Ureter (tissue), 1 donor: Measurements from ENCODE around the gene DECR2. TPM values are rescaled to one million over a fixed set of nuclear protein-coding genes. Genes with fewer than 3 reads are reported as not detected.
A peak's percentile ranks its signal among the peaks of the same experiment; 100 is the strongest.
"Not testable (repeated sequence)": the region's sequence is repeated elsewhere in the genome, so short reads cannot be mapped to it uniquely, and the experiment has no call there.

Experiments
- DNase-seq: peaks from one replicate; pipeline ENCODE4 v3.0.0-alpha.2; 2020; ENCODE audit warnings: low spot score
- total RNA-seq: library from RNA; stranded (reverse); gene quantifications from one replicate; pipeline ENCODE4 v1.2.4, GENCODE V29; 2023
- donor health status: DM: yes; HTN: yes; CAD: no.

DECR2 gene
- total RNA-seq, 1 donor from 2014 or later, result 17.5 TPM

DNA sequence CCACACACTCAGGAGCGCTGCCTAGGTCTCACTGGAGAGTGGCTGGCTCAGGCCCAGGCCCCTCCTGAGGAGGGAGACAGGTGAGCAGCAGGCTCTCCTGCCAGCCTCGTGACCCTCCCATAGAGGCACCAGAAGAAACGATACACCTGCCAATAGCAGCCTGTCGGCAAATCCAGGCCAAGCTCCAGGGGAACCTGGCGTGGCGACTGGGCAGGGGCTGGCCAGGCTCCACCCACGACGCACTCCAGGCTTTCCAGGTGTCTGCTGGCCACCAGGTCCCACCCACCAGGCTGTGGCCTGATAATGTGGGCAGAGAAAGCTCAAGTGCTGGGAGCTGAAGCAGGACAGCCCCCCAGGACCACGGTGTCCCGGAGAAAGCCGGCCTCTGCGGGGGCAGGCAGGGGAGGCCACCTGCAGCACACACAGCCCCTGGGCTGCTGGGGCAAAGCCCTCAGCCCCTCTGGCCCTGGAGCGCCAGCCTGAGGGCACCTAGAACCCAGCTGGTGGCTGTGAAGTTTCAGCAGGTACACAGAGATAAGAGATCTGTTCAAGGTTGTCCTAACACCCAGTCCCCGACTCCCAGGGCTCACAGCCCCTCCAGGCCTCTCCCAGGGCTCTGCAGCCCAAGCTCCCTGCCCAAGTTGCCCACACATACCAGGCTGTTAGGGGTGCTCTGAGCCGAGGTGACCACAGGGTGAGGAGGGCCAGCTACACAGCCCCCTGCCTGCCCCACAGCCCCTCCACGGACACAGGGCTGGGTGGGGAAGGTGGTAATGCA is 22.3 kb upstream of the DECR2 start:
- DNase-seq, result no peak

DNA sequence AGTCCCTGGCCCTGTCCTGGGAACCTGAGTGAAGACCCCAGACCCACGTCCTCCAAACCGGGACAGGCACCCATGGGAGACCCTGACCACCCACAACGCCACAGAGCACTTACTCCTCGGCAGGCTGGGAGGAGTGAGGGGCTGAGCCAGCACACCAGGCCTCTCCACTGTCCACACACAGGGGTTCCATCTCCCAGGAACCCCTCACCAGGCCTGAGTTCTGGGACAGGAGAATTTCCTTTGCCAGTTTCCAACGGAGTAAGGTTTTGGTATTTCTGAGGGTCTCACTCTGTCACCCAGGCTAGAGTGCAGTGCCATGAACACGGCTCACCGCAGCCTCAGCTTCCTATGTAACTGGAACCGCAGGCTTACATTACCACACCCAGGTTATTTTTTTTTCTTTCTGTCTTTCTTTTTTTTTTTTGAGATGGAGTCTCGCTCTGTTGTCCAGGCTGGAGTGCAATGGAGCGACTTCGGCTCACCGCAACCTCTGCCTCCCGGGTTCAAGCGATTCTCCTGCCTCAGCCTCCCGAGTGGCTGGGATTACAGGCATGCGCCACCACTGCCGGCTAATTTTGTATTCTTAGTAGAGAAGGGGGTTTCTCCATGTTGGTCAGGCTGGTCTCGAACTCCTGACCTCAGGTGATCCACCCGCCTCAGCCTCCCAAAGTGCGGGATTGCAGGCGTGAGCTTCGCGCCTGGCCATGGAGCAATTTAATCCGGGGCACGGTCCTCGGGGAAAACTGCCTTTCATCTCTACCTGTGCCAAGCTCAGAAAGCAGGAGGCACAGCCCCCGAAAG is 21.5 kb upstream of the DECR2 start:
- no peak for DNase-seq

DNA sequence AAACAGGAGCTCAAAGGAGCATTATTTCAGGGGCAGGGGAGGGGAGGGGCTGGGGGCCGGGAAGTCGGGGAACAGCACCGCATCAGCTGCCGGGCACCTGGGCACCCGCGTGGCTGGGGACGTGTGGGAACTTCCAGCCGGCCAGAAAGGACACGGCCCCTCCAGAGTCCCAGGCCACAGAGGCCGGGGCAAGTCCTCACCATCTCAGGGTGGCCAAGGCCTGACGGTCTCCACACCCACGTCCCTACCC is 21.0 kb upstream of the DECR2 start:
- no peak for DNase-seq

DNA sequence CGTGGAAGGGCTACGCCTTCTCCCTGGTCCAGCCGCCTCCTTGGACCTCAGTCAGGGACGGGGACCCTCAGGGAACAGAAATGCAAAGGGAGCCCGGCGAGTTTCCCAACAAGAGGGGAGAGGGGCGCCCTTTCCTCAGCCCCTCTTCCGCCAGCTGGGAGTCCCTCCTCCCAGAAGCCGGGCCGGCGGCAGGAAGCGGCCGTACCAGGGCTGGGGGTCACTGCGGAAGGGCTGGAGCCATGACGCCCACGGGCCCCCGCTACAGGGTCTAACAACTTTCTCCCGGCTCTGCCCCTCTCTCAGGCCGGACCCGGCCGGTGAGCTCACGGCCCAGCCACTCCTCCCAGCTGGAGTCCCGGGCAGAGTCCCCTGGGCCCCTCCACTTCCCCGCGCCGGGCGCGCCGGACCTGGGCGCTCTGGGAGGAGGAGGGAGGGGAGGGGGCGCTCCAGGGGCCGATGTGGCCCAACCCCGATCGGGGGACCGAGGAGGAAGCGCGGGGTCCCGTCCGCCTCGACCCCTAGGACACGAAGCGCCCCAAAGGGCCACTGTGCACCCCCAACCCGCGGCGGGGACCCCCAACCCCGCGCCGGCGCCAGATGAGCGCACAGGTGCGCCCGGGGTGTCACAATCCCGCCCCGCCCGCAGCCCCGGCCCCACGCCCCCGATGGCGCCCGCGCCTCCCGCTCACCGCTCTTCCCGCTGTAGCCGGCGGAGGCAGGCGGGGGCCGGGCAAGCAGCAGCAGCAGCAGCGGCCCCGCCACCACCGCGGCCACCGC is 20.5 kb upstream of the DECR2 start:
- DNase-seq, result no peak

DNA sequence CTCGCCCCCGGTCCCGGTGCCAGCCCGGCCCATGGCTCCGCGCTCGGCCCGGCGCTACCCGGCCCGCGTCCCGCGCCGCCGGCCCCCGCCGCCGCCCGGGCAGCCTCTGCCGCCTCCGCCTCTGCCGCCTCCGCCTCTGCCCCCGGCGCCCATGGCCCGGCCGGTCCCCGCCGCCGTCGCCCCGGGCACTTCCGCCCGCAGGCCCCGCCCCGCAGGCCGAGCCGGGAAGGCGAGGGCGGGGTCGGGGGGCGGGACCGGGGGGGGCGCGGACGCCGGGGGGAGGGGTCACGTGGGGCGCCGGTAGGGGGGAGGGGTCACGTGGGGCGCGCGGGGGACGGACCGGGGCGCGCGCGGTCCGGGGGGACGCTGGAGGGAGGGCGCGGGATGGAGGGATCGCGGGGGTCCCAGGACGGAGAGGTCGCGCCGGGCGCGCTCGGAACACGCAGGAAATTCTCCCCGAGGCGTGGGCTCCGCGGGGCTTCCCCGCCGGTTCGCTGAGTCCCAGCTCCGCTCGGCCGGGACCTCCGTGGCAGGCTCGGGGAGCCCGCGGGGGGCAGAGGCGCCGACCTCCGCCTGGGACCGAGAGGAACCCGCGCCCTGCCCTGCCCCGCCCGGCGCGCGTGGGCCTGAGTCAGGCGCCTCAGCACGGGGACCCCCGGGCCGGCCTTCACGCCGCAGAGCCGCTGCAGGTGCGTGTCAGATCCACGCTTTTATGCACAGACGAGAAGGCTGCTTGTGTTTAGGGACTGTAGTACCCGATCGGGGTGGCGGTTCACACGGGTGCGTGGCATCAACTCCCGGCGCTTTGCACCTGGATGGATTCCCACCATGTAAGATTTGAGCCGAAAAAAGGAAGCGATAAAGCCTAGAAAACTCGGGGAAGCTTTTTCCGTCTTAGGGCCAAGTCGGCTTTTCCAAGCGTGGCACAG is 19.6 kb upstream of the DECR2 start, which contains the start of gene PGAP6:
PGAP6 (minus strand) TSS at position 190 of the 929 bp plus-strand sequence; CDS start at position 33, 157 bp downstream.
- DNase-seq, result no peak

DNA sequence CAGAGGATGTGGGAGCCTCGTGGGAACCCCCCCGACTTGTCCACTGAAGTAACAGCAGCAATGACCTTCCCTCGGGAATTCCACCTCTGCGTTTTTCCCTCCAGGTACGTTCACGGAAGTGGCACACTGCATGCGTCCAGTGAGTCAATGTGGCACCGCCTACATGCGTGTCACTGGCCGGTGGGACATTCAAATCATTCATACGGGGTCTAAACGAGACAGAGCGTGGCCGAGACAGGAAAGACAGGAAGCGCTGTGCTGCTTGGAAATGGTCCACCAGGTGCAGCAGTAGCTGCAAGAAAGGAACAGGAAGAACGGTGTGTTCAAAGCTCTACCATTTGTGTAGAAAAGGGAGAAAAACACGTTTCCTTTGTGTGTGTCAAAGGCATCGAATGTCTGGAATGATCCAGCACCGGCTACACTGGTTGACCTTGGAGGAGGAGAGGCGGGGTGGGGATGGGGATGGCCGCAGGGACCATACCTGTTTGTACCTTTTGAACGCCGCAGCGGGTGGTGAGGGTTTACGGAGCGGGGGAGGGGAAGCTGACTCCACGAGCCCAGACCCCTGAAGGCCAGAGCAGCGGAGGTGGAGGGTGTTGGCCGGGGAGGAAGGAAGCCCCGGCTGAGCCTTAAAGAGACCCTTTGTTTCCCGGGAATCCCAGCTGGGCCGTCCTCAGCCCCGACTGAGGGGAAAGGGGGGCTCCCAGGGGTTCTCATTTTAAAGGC is 18.2 kb upstream of the DECR2 start:
- DNase-seq, result peak; percentile 83

DNA sequence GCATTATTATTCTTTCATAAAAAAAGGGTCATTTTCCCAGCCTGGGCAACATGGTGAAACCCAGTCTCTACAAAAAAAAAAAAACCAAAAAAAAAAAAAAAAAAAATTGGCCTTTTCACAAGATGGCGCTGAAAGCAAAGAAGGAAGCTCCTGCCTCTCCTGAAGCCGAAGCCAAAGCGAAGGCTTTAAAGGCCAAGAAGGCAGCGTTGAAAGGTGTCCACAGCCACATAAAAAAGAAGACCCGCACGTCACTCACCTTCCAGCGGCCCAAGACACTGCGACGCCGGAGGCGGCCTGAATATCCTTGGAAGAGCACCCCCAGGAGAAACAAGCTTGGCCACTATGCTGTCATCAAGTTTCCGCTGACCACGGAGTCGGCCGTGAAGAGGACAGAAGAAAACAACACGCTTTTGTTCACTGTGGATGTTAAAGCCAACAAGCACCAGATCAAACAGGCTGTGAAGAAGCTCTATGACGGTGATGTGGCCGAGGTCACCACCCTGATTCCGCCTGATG is 15.0 kb upstream of the DECR2 start:
- DNase-seq, result no peak

DNA sequence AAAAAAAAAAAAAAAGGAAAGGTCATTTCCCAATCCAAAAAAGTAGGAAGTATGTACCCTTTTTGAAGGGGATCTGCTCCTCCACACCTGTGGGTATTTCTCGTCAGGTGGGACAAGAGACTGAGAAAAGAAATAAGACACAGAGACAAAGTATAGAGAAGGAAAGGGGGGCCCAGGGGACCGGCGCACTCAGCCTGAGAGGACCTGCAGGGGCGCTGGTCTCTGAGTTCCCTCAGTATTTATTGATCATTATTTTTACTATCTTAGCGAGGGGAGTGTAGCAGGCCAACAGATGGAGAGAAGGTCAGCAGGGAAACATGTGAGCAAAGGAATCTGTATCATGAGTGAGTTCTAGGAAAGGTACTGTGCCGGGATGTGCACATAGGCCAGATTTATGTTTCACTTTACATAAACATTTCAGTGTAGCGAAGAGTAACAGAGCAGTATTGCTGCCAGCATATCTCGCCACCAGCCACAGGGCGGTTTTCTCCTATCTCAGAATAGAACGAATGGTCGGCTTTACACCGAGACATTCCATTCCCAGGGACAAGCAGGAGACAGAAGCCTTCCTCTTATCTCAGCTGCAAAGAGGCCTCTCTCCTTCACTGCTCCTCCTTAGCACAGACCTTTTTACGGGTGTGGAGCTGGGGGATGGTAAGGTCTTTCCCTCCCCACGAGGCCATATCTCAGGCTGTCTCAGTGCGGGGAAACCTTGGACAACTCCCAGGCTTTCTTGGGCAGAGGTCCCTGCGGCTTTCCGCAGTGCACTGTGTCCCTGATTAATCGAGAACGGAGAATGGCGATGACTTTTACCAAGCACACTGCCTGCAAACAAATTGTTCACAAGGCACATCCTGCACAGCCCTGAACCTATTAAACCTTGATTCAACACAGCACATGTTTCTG is 13.7 kb upstream of the DECR2 start:
- not testable (repeated sequence) for DNase-seq

DNA sequence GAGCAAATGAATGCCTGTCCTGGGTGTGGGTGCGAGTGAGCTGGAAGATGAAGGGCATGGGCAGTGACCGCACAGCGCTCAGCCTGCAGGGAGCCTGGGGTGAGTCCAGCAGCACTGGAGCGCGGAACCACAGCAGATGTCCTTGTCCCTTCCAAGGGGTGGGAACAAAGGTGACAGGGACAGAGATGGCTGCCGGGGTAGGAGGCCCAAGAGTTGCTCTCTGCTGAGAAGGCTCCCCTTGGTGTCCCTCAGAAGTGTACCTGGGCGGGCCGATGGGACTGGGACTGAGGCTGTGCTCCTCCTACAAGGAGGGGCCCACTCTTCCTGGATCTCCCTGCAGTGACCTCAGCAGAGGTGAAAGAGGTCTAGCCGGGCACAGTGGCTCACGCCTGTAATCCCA is 12.3 kb upstream of the DECR2 start:
- DNase-seq, result no peak

DNA sequence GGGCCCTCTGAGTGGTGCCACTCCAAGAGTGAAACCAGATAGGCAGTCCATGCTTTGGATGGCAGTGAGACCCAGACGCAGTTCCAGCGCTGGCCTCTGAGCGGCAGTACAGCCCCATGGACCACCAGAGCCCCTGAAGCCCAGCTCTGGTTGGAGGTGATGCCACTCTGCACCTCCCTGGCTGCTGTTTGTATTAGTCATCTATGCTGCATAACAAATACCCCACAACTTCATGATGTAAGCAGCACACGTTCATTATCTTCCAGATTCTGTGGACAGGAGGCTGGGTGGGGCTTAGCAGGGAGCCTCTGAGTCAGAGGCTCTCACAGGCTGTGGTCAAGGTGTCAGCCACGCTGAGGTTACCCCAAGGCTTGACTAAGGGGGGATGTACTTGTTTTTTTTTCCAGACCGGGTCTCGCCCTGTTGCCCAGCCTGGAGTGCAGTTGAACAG is 9.8 kb upstream of the DECR2 start:
- no peak for DNase-seq

DNA sequence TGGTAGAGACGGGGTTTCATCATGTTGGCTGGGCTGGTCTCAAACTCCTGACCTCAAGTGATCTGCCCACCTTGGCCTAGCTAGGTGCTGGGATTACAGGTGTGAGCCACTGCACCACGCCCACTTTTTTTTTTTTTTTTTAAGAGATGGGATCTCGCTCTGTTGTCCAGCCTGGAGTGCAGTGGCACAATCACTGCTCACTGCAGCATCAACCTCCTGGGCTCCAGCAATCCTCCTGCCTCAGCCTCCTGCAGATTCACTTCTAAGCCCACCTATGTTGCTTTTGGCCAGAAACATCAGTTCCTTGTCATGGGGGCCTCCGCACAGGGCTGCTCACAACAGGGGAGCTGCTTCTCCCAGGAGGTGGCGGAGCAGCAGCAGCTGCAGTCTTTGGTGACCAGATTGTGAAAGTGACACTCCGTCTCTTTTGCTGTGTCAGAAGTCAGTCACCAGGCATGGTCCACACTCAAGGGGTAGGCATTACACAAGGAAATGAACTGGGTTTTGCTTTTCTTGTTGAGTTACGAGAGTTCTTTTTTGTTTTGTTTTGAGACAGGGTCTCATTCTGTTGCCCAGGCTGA is 9.1 kb upstream of the DECR2 start:
- no peak for DNase-seq

DNA sequence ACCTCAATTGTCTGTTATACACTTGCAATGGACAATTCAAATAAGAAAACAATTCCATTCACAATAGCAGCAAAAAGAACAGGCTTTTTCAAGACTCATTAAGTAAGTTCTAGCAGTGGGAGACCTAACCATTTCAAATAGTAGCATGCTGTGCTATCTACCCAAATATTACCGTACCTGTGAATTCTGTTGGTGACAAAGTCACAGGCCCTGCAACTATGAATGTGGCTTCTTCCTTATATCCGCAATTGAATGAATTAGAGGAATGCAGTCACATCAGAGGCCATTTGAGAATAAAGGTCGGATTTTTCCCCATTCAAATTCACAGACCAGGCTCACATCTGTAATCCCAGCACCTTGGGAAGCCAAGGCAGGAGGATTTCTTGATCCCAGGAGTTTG is 5.5 kb upstream of the DECR2 start:
- no peak for DNase-seq

DNA sequence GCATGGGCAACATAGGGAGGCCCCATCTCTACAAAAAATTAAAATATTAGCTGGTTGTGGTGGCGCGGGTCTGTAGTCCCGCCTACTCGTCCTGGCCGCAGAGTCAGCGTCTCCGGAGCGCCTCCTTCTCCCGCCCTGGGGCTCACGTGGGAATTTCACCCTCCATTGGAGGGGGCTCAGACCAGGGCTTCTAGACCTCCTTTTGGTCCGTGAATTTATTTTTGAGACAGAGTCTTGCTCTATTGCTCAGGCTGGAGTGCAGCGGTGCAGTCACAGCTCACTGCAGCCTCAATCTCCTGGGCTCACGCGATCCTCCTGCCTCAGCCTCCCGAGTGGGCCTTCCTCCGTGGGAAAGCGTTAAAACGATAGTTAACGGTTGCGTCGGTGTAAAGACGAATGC is 5.1 kb upstream of the DECR2 start:
- DNase-seq, result no peak

DNA sequence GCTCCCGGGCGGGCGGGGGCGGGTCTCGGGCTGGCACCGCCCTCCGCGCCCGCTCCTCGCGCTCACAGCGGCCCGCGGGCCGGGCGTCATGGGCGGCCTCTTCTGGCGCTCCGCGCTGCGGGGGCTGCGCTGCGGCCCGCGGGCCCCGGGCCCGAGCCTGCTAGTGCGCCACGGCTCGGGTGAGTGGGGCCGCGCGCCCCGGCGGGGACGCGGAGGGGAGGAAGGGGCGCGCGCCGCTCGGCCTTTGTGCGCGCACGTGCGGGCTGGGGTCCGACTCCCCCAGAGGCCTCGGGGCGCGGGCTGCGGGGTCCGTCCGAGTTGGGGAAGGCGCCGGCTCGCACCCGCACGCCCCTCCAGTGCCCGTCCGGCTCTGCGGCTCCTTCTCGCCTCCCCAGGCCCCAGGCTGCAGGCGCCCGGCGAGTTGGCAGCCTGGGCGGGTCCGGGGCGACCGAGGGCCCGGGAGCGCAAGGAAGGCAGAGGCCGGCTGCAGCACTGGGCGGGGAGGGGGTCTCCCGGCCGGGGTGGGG is 4.5 kb upstream of the DECR2 start, which contains the start of gene NME4:
NME4 (plus strand) TSS at position 65 of the 527 bp plus-strand sequence; CDS start at position 89, 24 bp downstream.
- no peak for DNase-seq

DNA sequence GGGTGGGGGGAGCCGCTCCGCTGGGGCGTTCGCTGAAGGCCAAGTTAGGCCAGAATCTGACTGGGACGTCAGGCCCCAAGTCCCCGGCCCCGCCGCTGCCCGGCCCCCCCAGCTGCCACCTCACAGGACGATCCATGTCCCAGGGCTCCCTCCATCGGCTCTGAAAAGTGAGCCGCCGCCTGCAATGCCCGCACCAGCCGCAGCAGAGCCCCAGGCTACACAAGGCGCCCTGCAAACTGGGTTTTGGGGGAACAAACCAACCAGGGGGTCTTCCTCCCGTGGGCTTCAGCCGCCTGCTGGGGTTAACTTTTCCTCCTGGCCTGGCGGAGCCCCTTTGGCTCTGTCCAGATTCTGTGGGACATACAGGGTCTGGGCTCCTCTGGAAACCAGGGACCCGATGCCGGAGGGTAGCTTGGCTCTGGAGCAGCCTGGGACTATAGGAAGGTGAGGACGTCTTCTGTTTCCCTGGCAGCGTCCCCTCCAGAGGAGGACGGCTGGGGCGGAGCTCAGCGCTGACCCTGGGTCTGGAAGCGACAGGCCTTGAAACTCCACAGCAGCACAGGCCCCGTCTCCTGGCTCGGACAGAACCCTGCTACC is 3.9 kb upstream of the DECR2 start:
- peak; percentile 87 for DNase-seq

DNA sequence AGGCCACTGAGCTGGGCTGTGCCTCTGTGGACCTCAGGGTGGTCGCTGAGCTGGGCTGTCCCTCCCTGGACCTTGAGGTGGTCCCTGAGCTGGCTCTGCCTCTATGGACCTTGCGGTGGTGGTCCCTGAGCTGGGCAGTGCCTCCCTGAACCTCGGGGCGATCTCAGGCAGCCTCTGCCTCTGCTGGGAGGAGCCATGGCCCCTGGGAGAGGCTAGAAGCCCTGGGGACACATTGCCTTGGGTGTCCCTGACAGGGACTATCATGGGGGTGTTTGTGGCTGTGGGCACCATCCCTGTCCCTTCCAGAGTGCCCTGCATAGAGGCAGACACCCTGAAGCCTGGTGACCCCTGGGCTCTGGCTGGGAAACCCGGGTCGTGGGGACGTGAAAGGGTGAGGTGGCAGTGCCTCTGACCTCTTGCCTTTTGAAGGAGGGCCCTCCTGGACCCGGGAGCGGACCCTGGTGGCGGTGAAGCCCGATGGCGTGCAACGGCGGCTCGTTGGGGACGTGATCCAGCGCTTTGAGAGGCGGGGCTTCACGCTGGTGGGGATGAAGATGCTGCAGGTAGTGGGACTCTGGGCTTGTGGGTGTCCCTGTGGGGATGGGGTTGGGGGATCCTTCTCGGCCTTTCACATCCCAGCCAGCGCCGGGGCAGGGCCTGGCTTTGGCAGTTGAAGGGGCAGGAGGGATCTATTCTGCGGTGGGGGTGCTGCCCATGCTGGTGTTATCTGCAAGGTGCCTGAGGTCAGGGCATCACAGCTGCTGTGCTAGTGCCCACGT is 2.9 kb upstream of the DECR2 start:
- DNase-seq, result no peak

DNA sequence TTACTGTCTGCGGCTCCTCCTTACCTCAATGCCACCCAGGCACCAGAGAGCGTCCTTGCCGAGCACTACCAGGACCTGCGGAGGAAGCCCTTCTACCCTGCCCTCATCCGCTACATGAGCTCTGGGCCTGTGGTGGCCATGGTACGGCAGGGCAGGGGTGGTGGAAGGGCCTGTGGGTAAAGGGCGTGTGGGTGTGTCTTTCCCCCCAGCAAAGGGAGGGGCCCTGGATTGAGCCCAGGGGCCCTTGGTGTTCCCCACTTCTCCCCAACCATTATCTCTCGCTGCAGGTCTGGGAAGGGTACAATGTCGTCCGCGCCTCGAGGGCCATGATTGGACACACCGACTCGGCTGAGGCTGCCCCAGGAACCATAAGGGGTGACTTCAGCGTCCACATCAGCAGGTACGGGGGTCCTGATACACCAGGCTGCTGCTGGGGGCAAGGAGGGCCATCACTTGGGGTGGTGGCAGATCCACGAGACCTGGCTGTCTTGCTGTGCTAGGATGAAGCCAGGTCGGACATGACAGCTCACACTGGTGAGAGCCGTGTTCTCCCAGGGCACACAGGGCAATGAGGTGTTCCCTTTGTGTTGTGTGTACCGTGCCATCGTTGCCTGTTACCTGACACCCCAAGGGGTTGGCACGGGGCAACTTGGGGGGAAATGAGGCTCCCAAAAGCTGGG is 2.2 kb upstream of the DECR2 start:
- no peak for DNase-seq
